Measurements from ENCODE around the gene STRBP.

The STRBP gene

DNA sequence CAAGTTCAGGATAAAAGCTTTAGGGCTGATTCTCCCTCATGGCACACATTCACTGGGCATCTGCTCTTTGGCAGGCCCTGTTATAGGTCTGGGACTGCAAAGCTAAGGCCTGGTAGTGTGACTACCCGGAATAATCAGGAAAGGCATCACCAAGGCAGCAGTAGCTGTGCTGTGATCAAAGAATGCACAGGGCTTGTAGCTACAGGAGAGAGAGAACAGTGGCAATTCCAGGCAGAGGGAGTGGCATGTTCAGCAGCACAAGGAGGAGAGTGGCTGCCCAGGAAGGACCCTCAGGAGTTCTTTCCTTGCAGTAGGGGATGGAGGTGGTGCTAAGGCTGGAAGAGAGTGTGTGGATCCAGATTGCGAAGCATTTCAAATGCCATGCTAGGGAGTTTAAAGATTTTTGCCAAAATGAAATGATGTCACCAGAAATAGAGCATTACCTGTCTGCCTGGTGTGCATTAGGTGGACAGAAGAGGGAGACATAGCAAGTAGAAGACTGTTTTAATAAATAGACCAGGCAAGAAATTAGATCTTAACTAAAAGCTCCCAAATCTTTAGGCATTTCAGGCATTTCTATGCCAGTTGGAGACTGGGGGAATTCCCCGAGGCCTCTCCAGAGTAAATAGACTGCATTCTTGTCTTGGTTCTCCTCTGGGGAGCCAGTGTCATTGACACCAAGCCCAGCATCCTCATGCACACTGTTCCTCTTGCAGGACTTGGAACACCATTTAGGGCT, 165.8 kb downstream of the STRBP start:
- no peak overlapping the region for H2AFZ ChIP-seq (ENCODE audit: low read length)
- no peak overlapping the region for H3K4me2 ChIP-seq (ENCODE audit: low read depth, low read length)

GRCh38 chr9:123099548-123099947, 168.8 kb downstream of the STRBP start:
- no peaks in the 10 kb centered on the region for H4K20me1 ChIP-seq (ENCODE audit: insufficient read depth, low read length)
- no peaks in the 10 kb centered on the region for H3K9me2 ChIP-seq (replicated peaks; ENCODE audit: insufficient read depth, low read length)
- no peak for TF ChIP-seq CTCF (IDR thresholded peaks at IDR 0.05; ENCODE audit: low read length)
- TF ChIP-seq EZH2 (optimal IDR thresholded peaks at IDR 0.05; ENCODE audit: low read depth, low read length) = no peak
- H3K27me3 ChIP-seq (replicated peaks; ENCODE audit: insufficient read depth, low read length) = no peaks in the 10 kb centered on the region
- H3K79me2 ChIP-seq (ENCODE audit: low read length) = no peaks in the 10 kb centered on the region
- no peak overlapping the region for H3K9ac ChIP-seq (ENCODE audit: low read length)
- no peak for DNase-seq
- no peak overlapping the region for H2AFZ ChIP-seq (ENCODE audit: low read length)
- H3K4me2 ChIP-seq (ENCODE audit: low read depth, low read length) = no peak overlapping the region
- 0 out of 2 replicates have a peak, but pooled peaks cover 4% of the 10 kb centered on the region for H3K36me3 ChIP-seq (replicated peaks; ENCODE audit: insufficient read depth, low read length)
- no peaks in the 10 kb centered on the region for H3K9me3 ChIP-seq (replicated peaks; ENCODE audit: insufficient read depth, low read length)
- no peaks in the 10 kb centered on the region for H3F3A ChIP-seq (ENCODE audit: insufficient read depth, low read length)
- no peak overlapping the region for H3K4me3 ChIP-seq (ENCODE audit: low read length)
- no peak overlapping the region for H3K27ac ChIP-seq (ENCODE audit: low read length)
- H3K4me1 ChIP-seq (ENCODE audit: low read length) = peaks cover 6% of the 10 kb centered on the region; the same call in 1 of the 2 replicates

More for the DNA sequence above, 165.8 kb downstream of the STRBP start:
- H3K4me1 ChIP-seq (ENCODE audit: low read length) = no peaks in the 10 kb centered on the region
- no peaks in the 10 kb centered on the region for H3K9me3 ChIP-seq (replicated peaks; ENCODE audit: insufficient read depth, low read length)
- H3K79me2 ChIP-seq (ENCODE audit: low read length) = no peaks in the 10 kb centered on the region
- TF ChIP-seq EZH2phosphoT487 (IDR thresholded peaks at IDR 0.05; ENCODE audit: low read length) = no peak
- TF ChIP-seq EZH2 (optimal IDR thresholded peaks at IDR 0.05; ENCODE audit: low read depth, low read length) = no peak
- peak; percentile 42 for TF ChIP-seq CTCF (IDR thresholded peaks at IDR 0.05; ENCODE audit: low read length)
- H3K27me3 ChIP-seq (replicated peaks; ENCODE audit: insufficient read depth, low read length) = no peaks in the 10 kb centered on the region
- no peak overlapping the region for H3K27ac ChIP-seq (ENCODE audit: low read length)
- no peaks in the 10 kb centered on the region for H4K20me1 ChIP-seq (ENCODE audit: insufficient read depth, low read length)
- no peak overlapping the region for H3K9ac ChIP-seq (ENCODE audit: low read length)
- 0 out of 2 replicates have a peak, but pooled peaks cover 4% of the 10 kb centered on the region for H3K36me3 ChIP-seq (replicated peaks; ENCODE audit: insufficient read depth, low read length)
- H3K9me2 ChIP-seq (replicated peaks; ENCODE audit: insufficient read depth, low read length) = no peaks in the 10 kb centered on the region
- H3K4me3 ChIP-seq (ENCODE audit: low read length) = no peak overlapping the region
- no peaks in the 10 kb centered on the region for H3F3A ChIP-seq (ENCODE audit: insufficient read depth, low read length)
- no peak for DNase-seq

- Histone ChIP-seq H3K4me3 (ENCODE audit: low read length) (no peak overlapping the region), H3K27ac (ENCODE audit: low read length) (no peak overlapping the region), H3K79me2 (ENCODE audit: low read length) (no peaks in the 10 kb centered on the region), H2AFZ (ENCODE audit: low read length) (no peak overlapping the region), H3K4me1 (ENCODE audit: low read length) (peaks cover 6% of the 10 kb centered on the region; the same call in 1 of the 2 replicates), H4K20me1 (ENCODE audit: insufficient read depth, low read length) (no peaks in the 10 kb centered on the region), H3K9me3 (replicated peaks; ENCODE audit: insufficient read depth, low read length) (no peaks in the 10 kb centered on the region), H3K36me3 (replicated peaks; ENCODE audit: insufficient read depth, low read length) (0 out of 2 replicates have a peak, but pooled peaks cover 4% of the 10 kb centered on the region), H3K4me2 (ENCODE audit: low read depth, low read length) (no peak overlapping the region), H3F3A (ENCODE audit: insufficient read depth, low read length) (no peaks in the 10 kb centered on the region), H3K9ac (ENCODE audit: low read length) (no peak overlapping the region), H3K9me2 (replicated peaks; ENCODE audit: insufficient read depth, low read length) (no peaks in the 10 kb centered on the region), H3K27me3 (replicated peaks; ENCODE audit: insufficient read depth, low read length) (no peaks in the 10 kb centered on the region)
- no peak for TF ChIP-seq CTCF (IDR thresholded peaks at IDR 0.05; ENCODE audit: low read length)
- no peak for TF ChIP-seq EZH2 (optimal IDR thresholded peaks at IDR 0.05; ENCODE audit: low read depth, low read length)
- TF ChIP-seq EZH2phosphoT487 (IDR thresholded peaks at IDR 0.05; ENCODE audit: low read length) = no peak
- DNase-seq = no peak
These were observed 169.3 kb downstream of the STRBP start for GRCh38 chr9:123099042-123099441.
